Suppressor macrophage treated with lipopolysaccharide for 4 hours (primary cell): Measurements from ENCODE around the gene EFNA5.

ENCODE experiments used
- DNase-seq: peaks from one replicate; pipeline ENCODE4 v3.0.0-alpha.2; 2020

Gene EFNA5

GRCh38 chr5:107636555-107636954 lies 34.2 kb downstream of the EFNA5 start:
- no peak for DNase-seq

GRCh38 chr5:107636068-107636467 lies 34.7 kb downstream of the EFNA5 start:
- no peak for DNase-seq

GRCh38 chr5:107634981-107635848 lies 35.5 kb downstream of the EFNA5 start:
- DNase-seq: no peak

- no peak for DNase-seq
Observed at GRCh38 chr5:107633171-107633901, 37.4 kb downstream of the EFNA5 start.

GRCh38 chr5:107631805-107632362 lies 38.9 kb downstream of the EFNA5 start:
- no peak for DNase-seq

GRCh38 chr5:107630184-107630583 lies 40.6 kb downstream of the EFNA5 start:
- no peak for DNase-seq

GRCh38 chr5:107624235-107624634 lies 46.5 kb downstream of the EFNA5 start:
- DNase-seq: no peak

- no peak for DNase-seq
Observed at GRCh38 chr5:107621089-107621488, 49.6 kb downstream of the EFNA5 start.

GRCh38 chr5:107619781-107620180 lies 51.0 kb downstream of the EFNA5 start:
- DNase-seq: no peak

- DNase-seq: no peak
Observed at GRCh38 chr5:107618242-107618641, 52.5 kb downstream of the EFNA5 start.

GRCh38 chr5:107617052-107617451 lies 53.7 kb downstream of the EFNA5 start:
- DNase-seq: no peak

- DNase-seq: no peak
Observed at GRCh38 chr5:107616213-107616612, 54.5 kb downstream of the EFNA5 start.

GRCh38 chr5:107615299-107615817 lies 55.4 kb downstream of the EFNA5 start:
- no peak for DNase-seq

- no peak for DNase-seq
Observed at GRCh38 chr5:107612541-107612940, 58.2 kb downstream of the EFNA5 start.

GRCh38 chr5:107610798-107611197 lies 59.9 kb downstream of the EFNA5 start:
- no peak for DNase-seq

- no peak for DNase-seq
Observed at GRCh38 chr5:107607671-107608345, 62.9 kb downstream of the EFNA5 start.

- no peak for DNase-seq
Observed at GRCh38 chr5:107607196-107607595, 63.5 kb downstream of the EFNA5 start.

- no peak for DNase-seq
Observed at GRCh38 chr5:107605596-107606125, 65.1 kb downstream of the EFNA5 start.

- no peak for DNase-seq
Observed at GRCh38 chr5:107604990-107605389, 65.7 kb downstream of the EFNA5 start.

- DNase-seq: no peak
Observed at GRCh38 chr5:107604146-107604910, 66.4 kb downstream of the EFNA5 start.

GRCh38 chr5:107603349-107603748 lies 67.4 kb downstream of the EFNA5 start:
- no peak for DNase-seq

- no peak for DNase-seq
Observed at GRCh38 chr5:107602896-107603295, 67.8 kb downstream of the EFNA5 start.
